HL-60 (cell line): ENCODE measurements around the gene NBAS.

ENCODE experiments used
- CTCF ChIP-seq: IDR thresholded peaks from one replicate; pipeline ENCODE4 v1.5.1; 2011; ENCODE audit warnings: low read length, control low read depth, inconsistent platforms; ENCODE audit not compliant: insufficient read depth
- POLR2AphosphoS5 ChIP-seq: IDR thresholded peaks from 2 replicates; pipeline ENCODE4 v1.6.1; 2012; ENCODE audit warnings: low read depth

- TF ChIP-seq CTCF (no peak), POLR2AphosphoS5 (no peak)
These were observed 7.2 kb downstream of the NBAS start for GRCh38 chr2:15553951-15554350.
